Fibroblast of lung (primary cell): ENCODE measurements around the gene DEFB114.

ENCODE experiments used
- CTCF ChIP-seq, 2 donors: IDR thresholded peaks in 1 of 2; conservative IDR thresholded peaks in 1 of 2; 1 replicate in 1 of 2; 2 replicates in 1 of 2; pipeline ENCODE4 v1.5.1; 2011 to 2012; ENCODE audit warnings: low read length in 2 of 2, control low read depth in 1 of 2, inconsistent platforms in 1 of 2, low read depth in 1 of 2, mild to moderate bottlenecking in 1 of 2
- EZH2 ChIP-seq: IDR thresholded peaks from 2 replicates; pipeline ENCODE4 v1.5.1; 2012; ENCODE audit warnings: low read length, control low read depth, mild to moderate bottlenecking; ENCODE audit errors: missing control alignments

- no peak for TF ChIP-seq CTCF (conservative IDR thresholded peaks at IDR 0.05 in 1 of 2, IDR thresholded peaks at IDR 0.05 in 1 of 2; ENCODE audit: low read depth in 1 of 2, low read length in 2 of 2)
- no peak for TF ChIP-seq EZH2
These were observed 31.3 kb upstream of the DEFB114 start for GRCh38 chr6:49995278-49995677.
